Stimulated activated CD8-positive, alpha-beta memory T cell treated with anti-CD3 and anti-CD28 coated beads, Interleukin-4, amount 100 ng/mL, for 48 hours (primary cell): ENCODE measurements around the gene TEX54.
"Not testable (repeated sequence)": the region's sequence is repeated elsewhere in the genome, so short reads cannot be mapped to it uniquely, and the experiment has no call there.

Experiments
- DNase-seq: peaks from one replicate; pipeline ENCODE4 v3.0.0-alpha.2; 2020

The TEX54 gene

GRCh38 chr11:62832336-62833234, at the start of gene TEX54:
TSS of gene TEX54 (minus strand) at chr11:62832841.
- no peak for DNase-seq

- DNase-seq, result no peak
Observed at GRCh38 chr11:62882431-62882749, 49.7 kb upstream of the TEX54 start.

GRCh38 chr11:62881579-62882430, 49.2 kb upstream of the TEX54 start:
- peak; percentile 97 for DNase-seq

- peak; percentile 89 for DNase-seq
Observed at GRCh38 chr11:62880803-62881578, 48.4 kb upstream of the TEX54 start, which contains the start of gene SLC3A2. TSS of gene SLC3A2 (plus strand) at chr11:62880896. CDS start at chr11:62881024, 128 bp downstream.

GRCh38 chr11:62880231-62880802, 47.7 kb upstream of the TEX54 start:
- DNase-seq, result no peak

- DNase-seq, result no peak
Observed at GRCh38 chr11:62879235-62879978, 46.8 kb upstream of the TEX54 start.

GRCh38 chr11:62876712-62877111, 44.1 kb upstream of the TEX54 start:
- DNase-seq, result no peak

GRCh38 chr11:62875698-62876478, 43.2 kb upstream of the TEX54 start:
- DNase-seq, result no peak

- DNase-seq, result no peak
Observed at GRCh38 chr11:62874851-62875250, 42.2 kb upstream of the TEX54 start.

- DNase-seq, result no peak
Observed at GRCh38 chr11:62865635-62866034, 33.0 kb upstream of the TEX54 start.

- DNase-seq, result no peak
Observed at GRCh38 chr11:62863687-62864335, 31.2 kb upstream of the TEX54 start.

- not testable (repeated sequence) for DNase-seq
Observed at GRCh38 chr11:62861564-62862192, 29.0 kb upstream of the TEX54 start.

- DNase-seq, result peak; percentile 27
Observed at GRCh38 chr11:62860835-62861563, 28.4 kb upstream of the TEX54 start.

GRCh38 chr11:62859281-62859703, 26.7 kb upstream of the TEX54 start:
- not testable (repeated sequence) for DNase-seq

- no peak for DNase-seq
Observed at GRCh38 chr11:62858201-62858600, 25.6 kb upstream of the TEX54 start.

- DNase-seq, result no peak
Observed at GRCh38 chr11:62857541-62857982, 24.9 kb upstream of the TEX54 start.

GRCh38 chr11:62856333-62856895, 23.8 kb upstream of the TEX54 start:
- DNase-seq, result no peak

- DNase-seq, result peak; percentile 99
Observed at GRCh38 chr11:62855571-62856332, 23.1 kb upstream of the TEX54 start.
